ENCODE measurements around the gene SLC9A2. TPM values are rescaled to one million over a fixed set of nuclear protein-coding genes. Genes with fewer than 3 reads are reported as not detected.
A peak's percentile ranks its signal among the peaks of the same experiment; 100 is the strongest.

SLC9A2 gene
- total and polyA plus RNA-seq, 2 of the 13 experiments (the other 11 are each of a cell fraction or from before 2014, with no cell fraction given) = 0.02 TPM; not detected in 1

DNA sequence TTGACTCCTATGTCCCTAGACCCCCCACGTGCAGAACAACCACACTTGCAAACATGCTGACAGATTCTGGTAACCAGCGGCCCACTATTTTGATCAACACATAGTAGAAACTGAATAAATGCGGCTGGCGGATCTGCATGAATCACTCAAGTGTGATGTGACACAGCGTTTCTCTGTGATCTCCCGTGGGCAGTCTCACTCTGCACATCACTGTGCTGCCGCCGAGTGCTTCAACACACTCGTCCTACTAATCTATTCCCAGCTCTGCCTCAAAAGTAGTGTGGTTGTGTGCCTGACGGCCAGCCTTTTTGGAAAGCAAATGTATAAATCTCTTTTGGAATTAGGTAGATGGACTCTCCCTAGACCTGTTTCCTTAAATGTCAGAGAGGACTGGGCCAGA, 105.2 kb downstream of the SLC9A2 start (continued):
- TF ChIP-seq NCOR1 (IDR thresholded peaks at IDR 0.05; ENCODE audit: borderline replicate concordance, low read length) (0 out of 2 replicates have a peak, but pooled peaks have one; percentile 4), ZNF563 (CRISPR knock-in tag; IDR thresholded peaks at IDR 0.05) (no peak), POLR2AphosphoS2 (IDR thresholded peaks at IDR 0.05; ENCODE audit: low read depth, low read length) (no peak), RBM39 (IDR thresholded peaks at IDR 0.05; ENCODE audit: low read depth, low read length, poor library complexity, severe bottlenecking) (no peak), MEIS1 (CRISPR knock-in tag; IDR thresholded peaks at IDR 0.05; ENCODE audit: borderline replicate concordance) (no peak), REPIN1 (CRISPR knock-in tag; IDR thresholded peaks at IDR 0.05; ENCODE audit: borderline replicate concordance, low read depth) (no peak), ELF4 (CRISPR knock-in tag; IDR thresholded peaks at IDR 0.05; ENCODE audit: borderline replicate concordance) (no peak), ZNF446 (CRISPR knock-in tag; IDR thresholded peaks at IDR 0.05) (no peak), RCOR2 (CRISPR knock-in tag; IDR thresholded peaks at IDR 0.05) (no peak), YY1 (IDR thresholded peaks at IDR 0.05; ENCODE audit: insufficient read depth, insufficient replicate concordance, low read depth, low read length) (no peak)
- TF ChIP-seq, protein P1, sequence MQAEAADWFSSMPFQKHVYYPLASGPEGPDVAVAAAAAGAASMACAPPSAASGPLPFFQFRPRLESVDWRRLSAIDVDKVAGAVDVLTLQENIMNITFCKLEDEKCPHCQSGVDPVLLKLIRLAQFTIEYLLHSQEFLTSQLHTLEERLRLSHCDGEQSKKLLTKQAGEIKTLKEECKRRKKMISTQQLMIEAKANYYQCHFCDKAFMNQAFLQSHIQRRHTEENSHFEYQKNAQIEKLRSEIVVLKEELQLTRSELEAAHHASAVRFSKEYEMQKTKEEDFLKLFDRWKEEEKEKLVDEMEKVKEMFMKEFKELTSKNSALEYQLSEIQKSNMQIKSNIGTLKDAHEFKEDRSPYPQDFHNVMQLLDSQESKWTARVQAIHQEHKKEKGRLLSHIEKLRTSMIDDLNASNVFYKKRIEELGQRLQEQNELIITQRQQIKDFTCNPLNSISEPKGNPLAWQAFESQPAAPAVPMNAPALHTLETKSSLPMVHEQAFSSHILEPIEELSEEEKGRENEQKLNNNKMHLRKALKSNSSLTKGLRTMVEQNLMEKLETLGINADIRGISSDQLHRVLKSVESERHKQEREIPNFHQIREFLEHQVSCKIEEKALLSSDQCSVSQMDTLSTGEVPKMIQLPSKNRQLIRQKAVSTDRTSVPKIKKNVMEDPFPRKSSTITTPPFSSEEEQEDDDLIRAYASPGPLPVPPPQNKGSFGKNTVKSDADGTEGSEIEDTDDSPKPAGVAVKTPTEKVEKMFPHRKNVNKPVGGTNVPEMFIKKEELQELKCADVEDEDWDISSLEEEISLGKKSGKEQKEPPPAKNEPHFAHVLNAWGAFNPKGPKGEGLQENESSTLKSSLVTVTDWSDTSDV (CRISPR knock-in tag; IDR thresholded peaks at IDR 0.05) = no peak
- TF ChIP-seq, protein P2, sequence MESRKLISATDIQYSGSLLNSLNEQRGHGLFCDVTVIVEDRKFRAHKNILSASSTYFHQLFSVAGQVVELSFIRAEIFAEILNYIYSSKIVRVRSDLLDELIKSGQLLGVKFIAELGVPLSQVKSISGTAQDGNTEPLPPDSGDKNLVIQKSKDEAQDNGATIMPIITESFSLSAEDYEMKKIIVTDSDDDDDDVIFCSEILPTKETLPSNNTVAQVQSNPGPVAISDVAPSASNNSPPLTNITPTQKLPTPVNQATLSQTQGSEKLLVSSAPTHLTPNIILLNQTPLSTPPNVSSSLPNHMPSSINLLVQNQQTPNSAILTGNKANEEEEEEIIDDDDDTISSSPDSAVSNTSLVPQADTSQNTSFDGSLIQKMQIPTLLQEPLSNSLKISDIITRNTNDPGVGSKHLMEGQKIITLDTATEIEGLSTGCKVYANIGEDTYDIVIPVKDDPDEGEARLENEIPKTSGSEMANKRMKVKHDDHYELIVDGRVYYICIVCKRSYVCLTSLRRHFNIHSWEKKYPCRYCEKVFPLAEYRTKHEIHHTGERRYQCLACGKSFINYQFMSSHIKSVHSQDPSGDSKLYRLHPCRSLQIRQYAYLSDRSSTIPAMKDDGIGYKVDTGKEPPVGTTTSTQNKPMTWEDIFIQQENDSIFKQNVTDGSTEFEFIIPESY (CRISPR knock-in tag; IDR thresholded peaks at IDR 0.05) = peak; percentile 12; the same call in 1 of the 2 replicates

All from HepG2 (cell line).